GM18502 (cell line): ENCODE data around the gene RPS6KA2.

Source experiments
- ATAC-seq: cut with Tn5 transposase; IDR thresholded peaks from one replicate; pipeline ENCODE4 v1.9.1; 2021; ENCODE audit warnings: mild to moderate bottlenecking; ENCODE audit not compliant: unreplicated experiment, poor library complexity

RPS6KA2 gene

DNA sequence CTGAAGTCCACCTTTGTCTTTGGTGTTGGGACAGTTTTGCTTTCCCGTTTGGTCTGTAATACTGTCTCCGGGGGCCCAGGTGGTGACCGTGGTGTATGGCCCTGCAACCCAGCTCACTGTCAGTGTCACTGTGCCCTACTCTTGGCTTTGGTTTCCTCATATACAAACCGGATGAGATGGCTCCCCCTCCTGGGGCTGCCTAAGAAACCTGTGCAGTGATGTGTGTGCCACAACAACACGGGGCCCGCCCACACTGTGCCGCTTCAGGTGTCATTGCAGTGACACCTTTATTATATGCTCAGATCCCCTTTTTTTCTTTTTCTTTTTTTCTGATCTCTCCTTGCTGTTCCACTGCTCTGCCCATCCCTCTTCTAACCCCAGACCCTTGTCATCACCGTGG, 114.5 kb downstream of the RPS6KA2 start:
- peak; percentile 99 for ATAC-seq

DNA sequence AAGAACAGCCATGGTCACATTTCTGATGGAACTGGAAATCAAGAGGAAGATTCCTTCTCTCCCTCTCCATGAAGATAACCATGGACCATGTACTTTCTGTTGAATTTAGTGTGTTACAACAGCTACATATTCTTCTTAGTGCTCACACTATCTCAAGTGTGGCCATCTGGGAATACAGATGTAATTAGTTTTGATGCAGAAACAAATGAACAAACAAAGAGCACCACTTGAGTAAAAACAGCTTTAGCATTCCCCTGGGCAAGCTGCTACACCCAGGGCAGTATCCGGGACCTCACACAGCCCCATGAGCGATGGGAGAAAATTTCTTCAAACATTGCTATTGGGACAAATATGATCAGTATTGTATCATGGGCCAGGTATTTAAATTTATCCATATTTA, 115.7 kb downstream of the RPS6KA2 start:
- no peak for ATAC-seq

- ATAC-seq, result no peak
Observed at GRCh38 chr6:166509193-166509592, 117.9 kb downstream of the RPS6KA2 start.

GRCh38 chr6:166508726-166509125, 118.3 kb downstream of the RPS6KA2 start:
- ATAC-seq, result no peak

DNA sequence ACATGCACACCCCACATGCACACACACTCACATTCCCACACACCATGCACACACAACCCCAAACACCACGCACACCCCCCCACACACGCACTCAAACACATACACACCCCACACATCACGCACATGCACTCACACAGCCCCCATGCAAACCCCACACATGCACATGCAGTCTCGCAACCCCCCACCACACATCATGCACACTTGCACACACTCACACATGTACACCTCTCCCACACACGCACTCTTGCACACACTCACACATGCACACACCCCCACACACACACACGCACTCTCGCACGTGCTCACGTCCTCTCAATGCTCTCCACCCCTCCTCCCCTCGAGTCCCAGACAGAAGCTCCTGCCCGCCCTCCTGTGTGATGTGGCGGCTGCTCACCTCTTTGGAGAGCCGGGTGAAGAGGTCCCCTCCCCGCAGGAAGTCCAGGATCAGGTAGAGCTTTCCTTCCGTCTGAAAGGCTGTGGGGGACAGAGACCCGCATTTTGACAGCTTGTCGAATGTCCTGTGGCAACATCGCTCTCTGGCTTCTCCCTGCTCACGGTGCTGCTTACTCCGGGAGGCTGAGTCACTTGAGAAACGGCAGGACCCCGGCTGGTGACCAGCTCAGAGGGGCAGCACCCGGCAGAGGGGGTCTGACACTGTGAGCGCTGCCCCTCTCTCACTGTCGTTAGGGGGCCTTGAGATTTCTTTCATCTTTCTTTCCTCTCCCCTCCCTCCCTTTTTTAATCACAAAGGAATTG, 119.1 kb downstream of the RPS6KA2 start:
- ATAC-seq, result no peak

DNA sequence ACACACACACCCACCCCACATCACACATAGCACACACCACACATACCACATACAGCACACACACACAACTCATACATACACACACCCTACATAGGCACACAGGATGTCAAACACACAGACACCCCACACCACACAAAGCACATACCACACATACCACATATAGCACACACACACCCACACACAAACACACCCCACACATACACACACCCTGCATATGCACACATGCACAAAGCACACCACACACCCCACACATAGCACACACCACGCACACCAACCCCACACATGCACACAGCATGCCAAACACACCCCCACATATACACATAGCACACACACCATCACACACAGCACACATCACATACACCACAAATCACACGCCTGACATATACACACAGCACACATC, 119.7 kb downstream of the RPS6KA2 start:
- ATAC-seq, result no peak

DNA sequence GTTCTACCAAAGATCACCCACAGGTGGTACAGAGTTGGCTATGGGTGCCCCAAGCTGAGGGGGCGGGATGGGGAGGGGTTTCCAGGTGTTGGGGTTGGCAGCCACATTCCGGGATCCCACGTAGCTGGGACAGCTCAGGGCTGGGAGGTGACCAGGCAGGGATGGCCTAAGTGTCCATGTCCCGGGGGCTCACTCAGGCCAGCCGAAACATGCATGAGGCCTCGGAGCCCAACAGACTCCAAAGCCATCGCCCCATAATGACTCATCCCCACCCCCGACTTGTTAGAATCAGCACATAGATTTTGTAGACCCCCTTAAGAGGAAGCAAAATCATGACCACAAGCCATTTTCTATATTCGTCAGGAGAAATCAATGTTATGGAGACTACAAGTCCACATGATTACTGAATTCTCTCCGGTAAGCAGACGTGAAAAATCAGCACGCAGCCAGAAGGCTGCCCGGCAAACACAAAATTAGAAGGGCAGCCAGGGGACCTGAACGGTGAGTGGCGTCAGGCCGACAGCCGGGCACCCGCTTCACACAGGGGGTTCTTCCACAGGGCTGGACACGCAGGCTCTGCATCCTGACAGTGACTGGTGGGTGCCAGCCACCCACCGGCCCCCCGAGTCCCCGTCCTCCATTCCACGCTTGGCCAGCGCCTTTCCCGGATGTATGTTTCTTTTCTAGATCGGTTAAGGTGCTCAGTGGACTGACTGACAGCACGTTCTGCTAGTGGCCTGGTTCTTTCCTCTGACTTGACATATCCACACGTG, 121.7 kb downstream of the RPS6KA2 start:
- ATAC-seq, result no peak

DNA sequence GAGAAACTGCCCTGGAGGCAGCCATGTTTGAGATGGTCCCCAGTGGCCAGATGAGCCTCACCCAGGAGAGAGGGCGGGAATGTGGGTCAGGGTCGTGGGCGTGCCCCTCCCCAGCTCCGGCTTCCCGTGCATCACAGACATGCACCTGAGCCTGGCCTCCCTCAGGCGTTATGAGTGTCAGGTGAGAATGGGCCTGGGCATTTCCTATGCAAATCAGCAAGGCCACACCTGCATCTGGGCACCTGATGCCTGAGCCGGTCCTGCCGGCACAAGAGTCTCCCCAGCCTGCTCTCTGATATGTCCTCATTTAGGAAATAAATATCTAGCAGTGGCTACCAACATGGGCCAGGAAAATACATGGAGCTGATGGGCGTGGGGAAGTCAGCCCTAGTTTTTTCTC, 123.0 kb downstream of the RPS6KA2 start:
- ATAC-seq, result no peak

- ATAC-seq, result no peak
Observed at GRCh38 chr6:166503167-166503744, 123.8 kb downstream of the RPS6KA2 start.

DNA sequence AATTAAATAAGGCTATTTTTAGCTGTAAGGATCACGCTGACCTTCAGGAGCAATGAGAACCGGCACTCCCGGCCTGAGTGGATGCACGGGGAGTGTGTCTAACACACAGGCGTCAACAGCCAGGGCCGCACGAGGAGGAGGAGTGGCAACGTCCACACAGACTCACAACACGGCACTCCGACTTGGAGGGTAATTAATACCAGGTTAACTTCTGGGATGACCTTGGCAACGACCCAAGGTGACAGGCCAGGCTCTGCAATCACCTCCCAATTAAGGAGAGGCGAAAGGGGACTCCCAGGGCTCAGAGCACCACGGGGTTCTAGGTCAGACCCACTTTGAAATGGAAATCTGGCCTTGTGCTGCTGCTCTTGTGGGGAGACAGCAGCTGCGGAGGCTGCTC, 124.6 kb downstream of the RPS6KA2 start:
- ATAC-seq, result no peak

DNA sequence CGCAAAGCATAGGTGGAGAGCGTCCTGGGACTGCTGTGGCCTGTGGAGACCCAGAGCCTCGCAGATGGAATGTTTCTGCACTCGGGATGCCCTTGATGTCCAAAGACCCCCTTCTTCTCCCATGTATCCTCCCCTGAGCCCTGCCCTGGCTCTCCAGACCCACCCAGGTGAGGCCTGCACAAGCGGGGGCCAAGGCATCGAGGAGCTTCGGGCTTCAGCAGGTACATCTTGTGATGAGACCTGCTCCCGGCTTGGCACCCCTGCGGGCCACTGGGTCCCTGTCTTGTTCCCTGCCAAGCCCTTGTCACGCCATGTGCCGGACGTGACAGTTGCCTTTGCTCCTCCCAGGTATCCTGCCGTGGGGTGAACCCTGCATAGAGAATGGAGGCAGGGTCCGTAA, 125.8 kb downstream of the RPS6KA2 start:
- ATAC-seq, result no peak

- ATAC-seq, result peak; percentile 21
Observed at GRCh38 chr6:166500246-166500645, 126.8 kb downstream of the RPS6KA2 start.

GRCh38 chr6:166499350-166500163, 127.5 kb downstream of the RPS6KA2 start:
- peak; percentile 88 for ATAC-seq

- no peak for ATAC-seq
Observed at GRCh38 chr6:166498661-166499349, 128.2 kb downstream of the RPS6KA2 start.

DNA sequence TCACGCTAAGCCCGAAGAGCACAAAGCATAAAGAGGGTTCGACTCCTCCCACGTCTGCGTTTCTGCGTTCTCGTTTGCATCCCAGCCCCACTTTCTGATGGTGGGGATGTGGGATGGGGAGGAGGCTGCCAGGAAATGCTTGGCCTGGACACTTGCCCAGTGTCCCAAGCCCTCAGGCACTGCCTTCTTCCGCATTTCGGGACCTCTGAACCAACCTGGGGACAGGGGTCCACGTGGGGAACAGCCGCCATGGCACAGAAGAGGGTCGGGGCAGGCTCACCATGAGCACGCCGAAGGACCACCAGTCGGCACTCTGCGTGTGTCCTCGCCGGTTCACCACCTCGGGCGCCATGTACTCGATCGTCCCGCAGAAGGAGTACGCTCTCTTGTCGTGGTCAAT, 128.8 kb downstream of the RPS6KA2 start:
- no peak for ATAC-seq

- ATAC-seq, result no peak
Observed at GRCh38 chr6:166497087-166497899, 129.8 kb downstream of the RPS6KA2 start.

- no peak for ATAC-seq
Observed at GRCh38 chr6:166496460-166496859, 130.6 kb downstream of the RPS6KA2 start.

GRCh38 chr6:166495487-166496314, 131.3 kb downstream of the RPS6KA2 start:
- no peak for ATAC-seq
